ENCODE data around the gene SPINT2.

SPINT2 gene

DNA sequence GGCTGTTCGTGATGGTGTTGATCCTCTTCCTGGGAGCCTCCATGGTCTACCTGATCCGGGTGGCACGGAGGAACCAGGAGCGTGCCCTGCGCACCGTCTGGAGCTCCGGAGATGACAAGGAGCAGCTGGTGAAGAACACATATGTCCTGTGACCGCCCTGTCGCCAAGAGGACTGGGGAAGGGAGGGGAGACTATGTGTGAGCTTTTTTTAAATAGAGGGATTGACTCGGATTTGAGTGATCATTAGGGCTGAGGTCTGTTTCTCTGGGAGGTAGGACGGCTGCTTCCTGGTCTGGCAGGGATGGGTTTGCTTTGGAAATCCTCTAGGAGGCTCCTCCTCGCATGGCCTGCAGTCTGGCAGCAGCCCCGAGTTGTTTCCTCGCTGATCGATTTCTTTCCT, 27.5 kb downstream of the SPINT2 start:
- peaks cover 4% of the 10 kb centered on the region for H3K36me3 Mint-ChIP-seq (ENCODE audit: low read depth)
- TF ChIP-seq, protein P1, sequence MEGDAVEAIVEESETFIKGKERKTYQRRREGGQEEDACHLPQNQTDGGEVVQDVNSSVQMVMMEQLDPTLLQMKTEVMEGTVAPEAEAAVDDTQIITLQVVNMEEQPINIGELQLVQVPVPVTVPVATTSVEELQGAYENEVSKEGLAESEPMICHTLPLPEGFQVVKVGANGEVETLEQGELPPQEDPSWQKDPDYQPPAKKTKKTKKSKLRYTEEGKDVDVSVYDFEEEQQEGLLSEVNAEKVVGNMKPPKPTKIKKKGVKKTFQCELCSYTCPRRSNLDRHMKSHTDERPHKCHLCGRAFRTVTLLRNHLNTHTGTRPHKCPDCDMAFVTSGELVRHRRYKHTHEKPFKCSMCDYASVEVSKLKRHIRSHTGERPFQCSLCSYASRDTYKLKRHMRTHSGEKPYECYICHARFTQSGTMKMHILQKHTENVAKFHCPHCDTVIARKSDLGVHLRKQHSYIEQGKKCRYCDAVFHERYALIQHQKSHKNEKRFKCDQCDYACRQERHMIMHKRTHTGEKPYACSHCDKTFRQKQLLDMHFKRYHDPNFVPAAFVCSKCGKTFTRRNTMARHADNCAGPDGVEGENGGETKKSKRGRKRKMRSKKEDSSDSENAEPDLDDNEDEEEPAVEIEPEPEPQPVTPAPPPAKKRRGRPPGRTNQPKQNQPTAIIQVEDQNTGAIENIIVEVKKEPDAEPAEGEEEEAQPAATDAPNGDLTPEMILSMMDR (IDR thresholded peaks at IDR 0.05; ENCODE audit: unreplicated experiment in 3 of 3), result no peak
- no peaks in the 10 kb centered on the region for H3K9me3 Mint-ChIP-seq
- peaks cover 22% of the 10 kb centered on the region for H3K4me1 Mint-ChIP-seq
- H3K27me3 Mint-ChIP-seq (ENCODE audit: low read depth), result no peaks in the 10 kb centered on the region
- H3K27ac Mint-ChIP-seq, result peak overlapping the region; percentile 24 to 54 (median 27)
- no peak overlapping the region for H3K4me3 Mint-ChIP-seq

GRCh38 chr19:38293281-38293680, 28.9 kb downstream of the SPINT2 start:
- H3K4me3 Mint-ChIP-seq, result no peak overlapping the region
- peaks cover 22% of the 10 kb centered on the region for H3K4me1 Mint-ChIP-seq
- TF ChIP-seq, protein P1 (IDR thresholded peaks at IDR 0.05; ENCODE audit: unreplicated experiment in 3 of 3), result no peak
- H3K27me3 Mint-ChIP-seq (ENCODE audit: low read depth), result no peaks in the 10 kb centered on the region
- H3K36me3 Mint-ChIP-seq (ENCODE audit: low read depth), result peaks cover 4% of the 10 kb centered on the region
- no peak overlapping the region for H3K27ac Mint-ChIP-seq
- no peaks in the 10 kb centered on the region for H3K9me3 Mint-ChIP-seq

- peaks cover 22% of the 10 kb centered on the region for H3K4me1 Mint-ChIP-seq
- H3K27ac Mint-ChIP-seq, result no peak overlapping the region
- no peaks in the 10 kb centered on the region for H3K27me3 Mint-ChIP-seq (ENCODE audit: low read depth)
- peaks cover 4% of the 10 kb centered on the region for H3K36me3 Mint-ChIP-seq (ENCODE audit: low read depth)
- H3K9me3 Mint-ChIP-seq, result no peaks in the 10 kb centered on the region
- TF ChIP-seq, protein P1 (IDR thresholded peaks at IDR 0.05; ENCODE audit: unreplicated experiment in 3 of 3), result no peak
- no peak overlapping the region for H3K4me3 Mint-ChIP-seq
Observed at GRCh38 chr19:38294090-38294489, 29.7 kb downstream of the SPINT2 start.

- no peaks in the 10 kb centered on the region for H3K36me3 Mint-ChIP-seq (ENCODE audit: low read depth)
- H3K4me1 Mint-ChIP-seq, result no peaks in the 10 kb centered on the region
- H3K9me3 Mint-ChIP-seq, result no peaks in the 10 kb centered on the region
- no peak overlapping the region for H3K27ac Mint-ChIP-seq
- no peak overlapping the region for H3K4me3 Mint-ChIP-seq
- TF ChIP-seq, protein P1 (IDR thresholded peaks at IDR 0.05; ENCODE audit: unreplicated experiment in 3 of 3), result no peak
- peaks cover 4% of the 10 kb centered on the region for H3K27me3 Mint-ChIP-seq (ENCODE audit: low read depth)
Observed at GRCh38 chr19:38298821-38299680, 34.7 kb downstream of the SPINT2 start.

DNA sequence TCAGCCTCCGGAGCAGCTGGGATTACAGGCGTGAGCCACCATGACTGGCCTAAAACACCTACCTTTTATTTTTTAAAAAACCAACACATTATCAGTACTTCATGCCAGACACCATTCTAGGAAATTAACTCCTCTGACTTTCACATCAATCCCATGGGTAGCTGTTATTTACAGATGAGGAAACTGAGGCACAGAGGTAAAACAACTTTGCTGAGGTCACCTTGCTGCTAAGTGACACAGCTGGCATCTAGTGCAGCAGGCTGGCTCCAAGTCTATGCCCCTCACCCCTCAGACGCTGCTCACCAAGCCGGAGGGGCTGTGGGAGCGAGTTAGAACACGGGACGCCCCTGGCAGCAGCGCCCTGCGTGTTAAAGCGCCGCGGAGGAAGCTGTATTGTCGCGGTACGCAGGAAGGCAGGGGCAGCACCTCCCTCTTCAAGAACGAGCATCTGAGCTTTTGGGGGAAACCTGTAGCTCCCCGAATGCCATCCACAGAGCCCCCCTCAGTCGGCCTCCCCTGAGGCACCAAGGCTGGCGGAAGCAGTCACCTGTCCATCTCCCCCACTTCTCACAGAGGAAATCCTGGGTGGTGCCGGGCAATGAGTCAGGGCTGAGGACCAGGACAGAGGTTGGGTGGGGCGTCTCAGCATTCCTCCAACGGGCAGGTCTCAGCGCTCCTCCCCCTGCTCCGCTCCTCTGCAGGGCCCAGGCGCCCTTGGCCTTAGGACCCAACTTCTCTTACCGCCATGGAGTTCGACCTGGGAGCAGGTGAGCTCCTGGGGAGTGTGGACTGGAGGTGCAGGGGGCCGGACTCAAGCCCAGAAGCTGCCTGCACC, 39.4 kb downstream of the SPINT2 start, which contains the start of gene C19orf33:
TSS of gene C19orf33 (plus strand) at position 735 of the 835 bp plus-strand sequence. CDS start at position 746, 11 bp downstream.
- Mint-ChIP-seq H3K27ac (peak within 1 kb of the TSS in 1 of 3 experiments; percentile 51), H3K27me3 (ENCODE audit: low read depth) (peaks cover 4% of the 10 kb centered on the region), H3K4me1 (no peaks in the 10 kb centered on the region), H3K4me3 (peak within 1 kb of the TSS in 1 of 3 experiments; percentile 21), H3K9me3 (no peaks in the 10 kb centered on the region), H3K36me3 (ENCODE audit: low read depth) (no peaks in the 10 kb centered on the region)
- TF ChIP-seq, protein P1 (IDR thresholded peaks at IDR 0.05; ENCODE audit: unreplicated experiment in 3 of 3), result no peak

Data from nephron (organoid).